ENCODE data around the gene DIS3L2. TPM values are rescaled to one million over a fixed set of nuclear protein-coding genes. Genes with fewer than 3 reads are reported as not detected.

DIS3L2 gene
- total RNA-seq, 2 donors from 2014 or later: 39.5 to 42.4 TPM

DNA sequence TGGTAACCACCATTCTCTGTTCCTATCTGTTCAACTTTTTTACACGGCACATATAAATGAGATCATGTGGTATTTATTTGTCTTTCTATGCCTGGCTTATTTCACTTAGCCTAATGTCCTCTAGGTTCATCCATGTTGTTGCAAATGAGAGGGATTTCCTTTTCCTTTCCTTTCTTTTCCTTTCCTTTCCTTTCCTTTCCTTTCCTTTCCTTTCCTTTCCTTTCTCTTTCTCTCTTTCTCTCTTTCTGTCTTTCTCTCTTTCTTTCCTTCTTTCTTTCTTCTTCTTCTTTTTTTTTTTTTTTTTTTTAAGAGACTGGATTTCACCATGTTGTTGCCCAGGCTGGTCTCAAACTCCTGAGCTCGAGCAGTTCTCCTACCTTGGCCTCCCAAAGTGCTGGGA lies 38.9 kb downstream of the DIS3L2 start:
- no peaks in the 10 kb centered on the region for H3K9me3 ChIP-seq (ENCODE audit: control insufficient read depth, low read length)
- Mint-ChIP-seq H3K4me1 (peaks cover 4% of the 10 kb centered on the region), H3K27ac (no peak overlapping the region), H3K27me3 (ENCODE audit: insufficient read depth) (no peaks in the 10 kb centered on the region), H3K4me3 (no peak overlapping the region), H3K9me3 (no peaks in the 10 kb centered on the region), H3K36me3 (ENCODE audit: low read depth) (no peaks in the 10 kb centered on the region)
- no peak for TF ChIP-seq CTCF (conservative IDR thresholded peaks at IDR 0.05)
- no peak for DNase-seq
- H3K9ac ChIP-seq (ENCODE audit: extremely low read depth, low read length, poor library complexity, severe bottlenecking): no peak overlapping the region
- peaks cover 2% of the 10 kb centered on the region for H3K4me1 ChIP-seq (ENCODE audit: control insufficient read depth, insufficient read depth, low read length)
- H3K27me3 ChIP-seq (ENCODE audit: control insufficient read depth, insufficient read depth, low read length, poor library complexity, severe bottlenecking): no peaks in the 10 kb centered on the region
- H3K4me3 ChIP-seq (ENCODE audit: low read length): no peak overlapping the region
- no peak overlapping the region for H3K27ac ChIP-seq (ENCODE audit: low read depth, low read length)
- no peaks in the 10 kb centered on the region for H3K36me3 ChIP-seq (ENCODE audit: control insufficient read depth, insufficient read depth, low read length)
- 97% methylated on average over 2 of the region's 2 CpGs; no CpG with 5 or more reads in 1 of the 2 experiments for WGBS, 2 experiments (ENCODE audit: insufficient coverage in 1 of 2, insufficient read length in 1 of 2)

GRCh38 chr2:232001073-232001472 lies 39.6 kb downstream of the DIS3L2 start:
- H3K4me1 Mint-ChIP-seq: peaks cover 4% of the 10 kb centered on the region
- H3K27me3 Mint-ChIP-seq (ENCODE audit: insufficient read depth): no peaks in the 10 kb centered on the region
- Histone ChIP-seq H3K9ac (ENCODE audit: extremely low read depth, low read length, poor library complexity, severe bottlenecking) (no peak overlapping the region), H3K9me3 (ENCODE audit: control insufficient read depth, low read length) (no peaks in the 10 kb centered on the region), H3K4me1 (ENCODE audit: control insufficient read depth, insufficient read depth, low read length) (peaks cover 2% of the 10 kb centered on the region), H3K36me3 (ENCODE audit: control insufficient read depth, insufficient read depth, low read length) (no peaks in the 10 kb centered on the region), H3K27me3 (ENCODE audit: control insufficient read depth, insufficient read depth, low read length, poor library complexity, severe bottlenecking) (no peaks in the 10 kb centered on the region), H3K27ac (ENCODE audit: low read depth, low read length) (no peak overlapping the region), H3K4me3 (ENCODE audit: low read length) (no peak overlapping the region)
- H3K9me3 Mint-ChIP-seq: no peaks in the 10 kb centered on the region
- DNase-seq: no peak
- H3K4me3 Mint-ChIP-seq: no peak overlapping the region
- WGBS, 2 experiments (ENCODE audit: insufficient coverage in 1 of 2, insufficient read length in 1 of 2): 80% methylated on average over 1 of the region's 1 CpG; no CpG with 5 or more reads in 1 of the 2 experiments
- H3K27ac Mint-ChIP-seq: no peak overlapping the region
- TF ChIP-seq CTCF (conservative IDR thresholded peaks at IDR 0.05): no peak
- no peaks in the 10 kb centered on the region for H3K36me3 Mint-ChIP-seq (ENCODE audit: low read depth)

DNA sequence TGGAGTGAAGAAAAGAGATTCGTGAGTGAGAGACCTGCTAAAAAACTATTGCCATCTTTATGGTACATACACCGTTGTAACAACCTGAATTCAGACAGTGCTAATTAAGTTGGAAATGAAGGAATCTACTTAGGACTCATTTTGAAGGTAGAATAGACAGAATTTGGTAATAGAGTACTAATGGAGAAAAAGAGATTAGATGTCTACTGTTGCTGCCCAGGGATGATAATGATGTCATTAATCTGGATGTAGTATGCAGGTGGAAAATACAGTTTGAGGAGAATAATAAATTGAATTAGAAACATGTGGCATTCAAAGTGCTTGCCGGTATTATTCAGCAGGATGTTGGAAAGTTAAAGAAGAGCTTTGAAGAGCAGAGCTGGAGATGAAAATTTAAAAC lies 44.7 kb downstream of the DIS3L2 start:
- DNase-seq: no peak
- Mint-ChIP-seq H3K27me3 (ENCODE audit: insufficient read depth) (no peaks in the 10 kb centered on the region), H3K36me3 (ENCODE audit: low read depth) (no peaks in the 10 kb centered on the region), H3K9me3 (no peaks in the 10 kb centered on the region), H3K27ac (no peak overlapping the region), H3K4me3 (no peak overlapping the region), H3K4me1 (peaks cover 3% of the 10 kb centered on the region)
- no peak overlapping the region for H3K9ac ChIP-seq (ENCODE audit: extremely low read depth, low read length, poor library complexity, severe bottlenecking)
- 93 to 94% methylated on average over 3 of the region's 3 CpGs for WGBS, 2 experiments (ENCODE audit: insufficient coverage in 1 of 2, insufficient read length in 1 of 2)
- no peaks in the 10 kb centered on the region for H3K27me3 ChIP-seq (ENCODE audit: control insufficient read depth, insufficient read depth, low read length, poor library complexity, severe bottlenecking)
- H3K4me3 ChIP-seq (ENCODE audit: low read length): no peak overlapping the region
- TF ChIP-seq CTCF (conservative IDR thresholded peaks at IDR 0.05): no peak
- no peaks in the 10 kb centered on the region for H3K9me3 ChIP-seq (ENCODE audit: control insufficient read depth, low read length)
- H3K27ac ChIP-seq (ENCODE audit: low read depth, low read length): no peak overlapping the region
- no peaks in the 10 kb centered on the region for H3K4me1 ChIP-seq (ENCODE audit: control insufficient read depth, insufficient read depth, low read length)
- H3K36me3 ChIP-seq (ENCODE audit: control insufficient read depth, insufficient read depth, low read length): no peaks in the 10 kb centered on the region

All from endodermal cell (in vitro differentiated cells).